ENCODE results near the gene TP53I11. TPM values are rescaled to one million over a fixed set of nuclear protein-coding genes. Genes with fewer than 3 reads are reported as not detected.

The TP53I11 gene
- total RNA-seq, 1 donor from 2014 or later = 83.6 TPM

- no peak overlapping the region for H3K4me3 Mint-ChIP-seq
- no peak for DNase-seq (ENCODE audit: low read depth, low spot score)
- peaks cover 19% of the 10 kb centered on the region for H3K4me1 Mint-ChIP-seq
- peak overlapping the region; percentile 84 for H3K27ac Mint-ChIP-seq (ENCODE audit: unreplicated experiment)
- no peaks in the 10 kb centered on the region for H3K36me3 Mint-ChIP-seq (ENCODE audit: low read depth)
- no peaks in the 10 kb centered on the region for H3K9me3 Mint-ChIP-seq
- H3K27me3 Mint-ChIP-seq (ENCODE audit: low read depth) = no peaks in the 10 kb centered on the region
- no peak for TF ChIP-seq CTCF (conservative IDR thresholded peaks at IDR 0.05)
Observed at GRCh38 chr11:44905131-44905866, 45.4 kb downstream of the TP53I11 start.

- no peak overlapping the region for H3K4me3 Mint-ChIP-seq
- no peak for TF ChIP-seq CTCF (conservative IDR thresholded peaks at IDR 0.05)
- peaks cover 3% of the 10 kb centered on the region for H3K9me3 Mint-ChIP-seq
- peaks cover 3% of the 10 kb centered on the region for H3K36me3 Mint-ChIP-seq (ENCODE audit: low read depth)
- H3K27ac Mint-ChIP-seq (ENCODE audit: unreplicated experiment) = peak overlapping the region; percentile 5
- no peaks in the 10 kb centered on the region for H3K27me3 Mint-ChIP-seq (ENCODE audit: low read depth)
- no peak for DNase-seq (ENCODE audit: low read depth, low spot score)
- H3K4me1 Mint-ChIP-seq = peaks cover 24% of the 10 kb centered on the region
Observed at GRCh38 chr11:44904261-44905020, 46.2 kb downstream of the TP53I11 start.

- peaks cover 23% of the 10 kb centered on the region for H3K4me1 Mint-ChIP-seq
- TF ChIP-seq CTCF (conservative IDR thresholded peaks at IDR 0.05) = no peak
- peak overlapping the region; percentile 27 for H3K27ac Mint-ChIP-seq (ENCODE audit: unreplicated experiment)
- H3K4me3 Mint-ChIP-seq = no peak overlapping the region
- no peaks in the 10 kb centered on the region for H3K27me3 Mint-ChIP-seq (ENCODE audit: low read depth)
- peaks cover 3% of the 10 kb centered on the region for H3K9me3 Mint-ChIP-seq
- H3K36me3 Mint-ChIP-seq (ENCODE audit: low read depth) = peaks cover 12% of the 10 kb centered on the region
- no peak for DNase-seq (ENCODE audit: low read depth, low spot score)
Observed at GRCh38 chr11:44903518-44903917, 47.2 kb downstream of the TP53I11 start.

- Mint-ChIP-seq H3K27me3 (ENCODE audit: low read depth) (no peaks in the 10 kb centered on the region), H3K27ac (ENCODE audit: unreplicated experiment) (no peak overlapping the region), H3K4me3 (no peak overlapping the region), H3K4me1 (peaks cover 19% of the 10 kb centered on the region), H3K36me3 (ENCODE audit: low read depth) (peaks cover 14% of the 10 kb centered on the region), H3K9me3 (peaks cover 3% of the 10 kb centered on the region)
- no peak for DNase-seq (ENCODE audit: low read depth, low spot score)
- no peak for TF ChIP-seq CTCF (conservative IDR thresholded peaks at IDR 0.05)
Observed at GRCh38 chr11:44903035-44903434, 47.6 kb downstream of the TP53I11 start.

GRCh38 chr11:44901786-44902185, 48.9 kb downstream of the TP53I11 start:
- Mint-ChIP-seq H3K27ac (ENCODE audit: unreplicated experiment) (no peak overlapping the region), H3K9me3 (peaks cover 3% of the 10 kb centered on the region), H3K36me3 (ENCODE audit: low read depth) (peaks cover 17% of the 10 kb centered on the region), H3K4me3 (no peak overlapping the region), H3K27me3 (ENCODE audit: low read depth) (no peaks in the 10 kb centered on the region), H3K4me1 (peaks cover 18% of the 10 kb centered on the region)
- DNase-seq (ENCODE audit: low read depth, low spot score) = no peak
- no peak for TF ChIP-seq CTCF (conservative IDR thresholded peaks at IDR 0.05)
